Measurements from ENCODE around the gene DLG2.

DNA sequence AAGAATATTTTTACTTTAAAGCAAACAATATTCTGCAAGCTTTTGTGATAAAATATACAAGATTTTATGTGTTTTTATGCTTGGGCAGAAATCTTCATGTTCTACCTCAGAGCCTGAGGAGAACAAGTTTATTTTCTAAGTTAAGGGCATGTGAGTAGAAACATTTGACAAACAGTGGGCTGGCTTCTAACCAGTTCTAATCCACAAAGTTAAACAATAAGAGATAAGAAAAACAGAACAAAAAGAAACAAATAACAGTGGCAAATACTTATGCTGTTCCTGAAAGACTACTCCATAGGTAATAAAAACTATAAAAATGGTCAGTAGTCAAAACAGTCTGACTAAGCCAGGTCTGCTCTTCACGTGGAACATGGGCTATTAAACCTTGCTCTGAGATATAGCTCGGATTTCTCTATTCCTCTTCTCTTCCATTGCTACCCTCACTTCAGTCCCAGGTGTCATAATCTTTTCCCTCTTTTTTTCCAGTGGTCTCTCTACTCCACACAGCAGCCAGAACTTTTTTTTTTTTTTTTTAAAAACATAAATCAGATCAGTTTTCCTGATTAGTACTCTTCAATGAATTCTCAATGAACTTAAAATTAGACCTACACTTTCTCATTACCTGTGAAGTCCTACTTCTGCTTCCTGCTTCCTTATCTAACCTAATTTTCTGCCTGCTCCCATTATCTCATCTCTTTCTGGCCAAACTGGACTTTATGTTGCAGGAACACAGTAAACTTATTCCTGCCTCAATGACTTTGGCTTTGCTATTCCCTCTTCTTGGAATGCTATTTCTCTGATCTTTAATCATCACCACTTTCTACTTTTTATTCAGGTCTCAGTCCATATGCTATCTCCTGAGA lies 1669.9 kb downstream of the DLG2 start:
- TF ChIP-seq POLR2A (IDR thresholded peaks at IDR 0.05; ENCODE audit: low read depth, low read length) (no peak), MYC (IDR thresholded peaks at IDR 0.05; ENCODE audit: low read depth, low read length) (no peak), CTCF (IDR thresholded peaks at IDR 0.05; ENCODE audit: extremely low read depth in 1 of 2, insufficient read depth in 1 of 2, low read depth in 1 of 2, low read length in 2 of 2) (no peak), EZH2 (IDR thresholded peaks at IDR 0.05; ENCODE audit: borderline replicate concordance, low read depth, low read length, severe bottlenecking) (no peak), POLR2AphosphoS5 (IDR thresholded peaks at IDR 0.05; ENCODE audit: insufficient read depth, low read depth, low read length) (no peak), GATA2 (IDR thresholded peaks at IDR 0.05; ENCODE audit: insufficient read depth, insufficient read length, low read depth, low read length) (no peak), JUN (IDR thresholded peaks at IDR 0.05; ENCODE audit: borderline replicate concordance, insufficient read depth, insufficient read length, low read depth) (no peak), FOS (IDR thresholded peaks at IDR 0.05; ENCODE audit: borderline replicate concordance, insufficient read depth, low read length) (no peak)
- TF ChIP-seq, protein P1, sequence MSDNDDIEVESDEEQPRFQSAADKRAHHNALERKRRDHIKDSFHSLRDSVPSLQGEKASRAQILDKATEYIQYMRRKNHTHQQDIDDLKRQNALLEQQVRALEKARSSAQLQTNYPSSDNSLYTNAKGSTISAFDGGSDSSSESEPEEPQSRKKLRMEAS (IDR thresholded peaks at IDR 0.05; ENCODE audit: insufficient read depth, insufficient read length): no peak
